OCI-M2 (cell line): ENCODE measurements around the gene STX1A.

Source experiments
- DNase-seq: peaks from one replicate; lab custom pipeline; 2025; ENCODE audit not compliant: unreplicated experiment; lab: John Stamatoyannopoulos, UW

Gene STX1A

DNA sequence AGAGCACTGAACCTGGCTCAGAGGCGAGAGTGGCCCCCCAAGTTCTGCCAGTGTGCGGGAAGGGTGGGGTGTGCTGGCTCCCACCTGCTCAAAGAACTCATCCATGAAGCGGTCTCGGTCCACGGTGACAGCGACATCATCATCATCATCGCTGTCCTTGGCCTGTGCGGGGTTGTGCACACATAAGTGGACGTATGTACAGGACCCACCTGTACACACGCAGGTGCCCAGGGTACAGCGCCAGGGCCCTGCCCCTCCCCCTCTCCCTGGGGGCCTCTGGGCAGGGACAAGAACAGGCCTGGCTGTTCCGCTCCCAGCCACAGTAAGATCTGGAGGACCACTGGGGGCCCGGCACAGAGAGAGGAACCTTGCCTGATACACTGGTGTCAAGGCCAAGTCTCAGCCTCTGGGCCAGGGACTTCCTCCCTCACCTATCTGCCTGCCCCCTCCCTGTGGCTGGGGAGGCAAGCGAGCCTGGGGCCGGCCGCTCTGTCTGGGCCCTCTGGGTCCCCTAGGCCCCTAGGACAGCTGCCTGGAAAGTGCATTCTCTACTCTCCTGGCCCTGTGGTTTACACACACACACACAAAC lies 10.4 kb downstream of the STX1A start:
- DNase-seq, result no peak

DNA sequence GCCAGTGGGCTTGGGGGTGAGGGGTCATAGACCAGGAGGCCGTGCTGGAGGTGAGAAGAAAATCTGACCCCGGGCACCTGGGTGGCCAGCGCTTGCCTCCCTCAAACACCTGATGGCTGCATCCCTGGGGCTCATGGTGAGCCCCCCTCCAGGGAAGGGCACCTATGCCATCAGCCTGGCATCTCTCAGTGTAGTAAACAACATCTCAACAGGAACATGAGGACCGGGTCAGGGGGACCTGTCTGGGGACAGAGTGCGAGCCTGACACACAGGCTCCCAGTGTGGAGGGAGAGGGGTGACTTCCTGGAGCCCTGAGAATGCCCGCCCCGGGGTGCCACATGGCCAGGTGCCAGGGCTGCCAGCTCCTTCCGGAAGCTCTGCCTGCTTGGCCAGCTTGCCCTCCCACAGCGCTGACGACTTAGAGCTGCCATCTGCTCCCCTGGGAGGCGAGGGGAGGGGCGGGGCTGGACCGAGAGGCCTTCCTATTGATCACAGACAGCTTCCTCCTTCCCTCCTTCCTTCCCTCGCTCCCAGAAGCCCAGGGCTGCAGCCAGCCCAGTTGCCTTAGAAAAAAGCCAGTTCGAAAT lies 12.3 kb downstream of the STX1A start:
- DNase-seq, result no peak

DNA sequence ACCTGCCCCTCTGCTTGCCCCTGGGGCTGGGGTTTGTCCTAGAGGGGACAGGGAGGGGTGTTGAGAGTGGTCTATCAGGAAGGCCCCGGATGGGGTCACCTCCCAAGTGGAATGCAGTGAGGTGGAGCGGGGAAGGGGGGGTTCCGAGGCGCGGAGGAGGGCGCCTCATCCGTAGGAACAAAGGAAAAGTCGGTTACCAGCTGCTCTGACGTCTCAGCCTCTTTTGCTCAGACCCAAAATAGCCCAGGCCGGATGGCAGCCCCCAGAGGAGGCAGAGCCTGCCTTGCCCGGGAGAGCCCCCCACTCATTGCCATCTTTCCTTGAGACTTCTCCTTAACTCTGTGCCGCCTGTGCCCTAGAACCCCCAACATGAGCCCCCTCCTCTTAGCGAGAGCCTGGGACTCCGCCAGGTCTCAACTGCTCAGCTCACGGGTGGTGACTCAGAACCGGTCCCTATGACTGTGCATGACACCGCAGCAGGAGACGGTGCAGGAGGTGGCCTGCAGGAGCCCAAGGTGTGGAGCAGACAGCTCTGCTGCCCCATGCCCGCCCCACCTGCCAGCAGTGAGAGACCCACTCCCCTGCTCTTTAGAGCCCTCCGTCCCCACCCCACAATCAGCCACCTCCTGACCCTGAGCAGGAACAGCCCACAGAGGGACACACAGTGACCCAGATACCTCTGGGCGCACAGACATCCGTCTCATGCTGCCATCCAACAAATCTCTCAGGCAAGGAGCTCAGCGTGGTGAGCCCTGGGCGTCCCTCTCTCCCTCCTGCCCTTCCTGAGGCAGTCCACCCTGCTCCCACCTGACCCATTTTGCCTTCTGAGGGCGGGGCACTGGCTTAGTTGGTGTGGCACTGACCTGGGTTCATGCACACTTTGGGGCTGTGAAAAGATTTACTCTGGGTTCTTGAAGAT lies 13.1 kb downstream of the STX1A start:
- DNase-seq, result no peak

DNA sequence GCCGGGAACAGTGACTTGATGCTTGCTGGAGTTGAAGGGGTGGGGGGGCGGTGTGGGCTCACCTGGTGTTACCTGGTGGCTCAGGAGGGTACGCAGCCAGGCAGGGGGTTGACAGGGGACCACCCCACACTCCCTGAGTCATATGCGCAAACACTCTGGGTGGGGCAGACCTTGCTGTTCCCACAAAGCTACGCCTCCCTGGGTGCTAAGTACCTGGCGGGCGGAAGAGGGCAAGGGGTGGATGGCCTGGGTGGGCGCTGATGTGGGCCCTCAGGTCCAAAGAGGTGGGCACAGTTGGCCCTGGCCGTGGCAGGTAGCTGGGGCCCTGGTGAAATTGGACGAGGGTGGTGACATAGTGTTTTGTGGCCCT lies 13.9 kb downstream of the STX1A start:
- no peak for DNase-seq

DNA sequence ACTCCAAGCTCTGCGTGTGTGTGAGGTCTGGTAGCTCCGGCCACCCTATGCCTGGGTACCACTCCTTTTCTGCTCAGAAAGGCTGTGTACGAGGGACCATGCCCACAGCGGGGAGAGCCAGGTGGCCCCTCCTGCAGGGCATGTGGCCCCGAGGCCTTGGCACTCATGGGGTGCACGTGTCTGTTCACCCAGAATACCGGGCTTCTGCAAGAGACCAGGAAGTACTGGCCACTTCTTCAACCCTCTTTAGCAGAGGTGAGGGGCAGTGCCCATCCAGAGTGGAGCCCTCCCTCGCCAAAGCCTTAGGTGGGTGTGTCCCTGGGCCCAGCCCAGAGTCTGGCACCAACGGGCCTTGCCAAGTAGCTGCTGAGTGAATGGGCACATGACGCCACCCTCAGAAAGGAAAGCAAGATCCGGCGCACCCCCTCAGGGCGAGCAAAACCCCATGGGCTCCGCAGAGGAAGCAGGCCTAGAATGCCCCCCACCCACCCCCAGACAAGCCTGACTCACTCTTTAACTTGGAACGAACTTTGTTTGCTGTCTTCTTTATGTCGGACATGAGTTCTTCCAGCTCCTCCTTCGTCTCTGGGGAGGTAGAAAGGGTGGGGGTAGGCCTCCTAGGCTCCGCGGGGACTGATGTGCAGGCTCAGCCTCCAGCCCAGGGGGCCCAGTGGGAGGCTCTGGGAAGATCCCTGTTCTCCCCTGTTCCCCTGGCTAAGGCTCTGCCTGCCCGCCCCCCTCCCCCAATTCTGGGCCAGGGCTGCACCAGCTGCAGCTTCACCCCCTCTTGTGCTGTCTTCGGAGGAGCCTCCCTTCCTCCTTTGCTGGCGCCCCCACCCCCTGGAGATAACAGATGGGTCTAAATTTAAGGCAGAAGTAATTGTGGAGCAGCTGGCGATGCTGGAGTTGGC lies 14.6 kb downstream of the STX1A start:
- no peak for DNase-seq

DNA sequence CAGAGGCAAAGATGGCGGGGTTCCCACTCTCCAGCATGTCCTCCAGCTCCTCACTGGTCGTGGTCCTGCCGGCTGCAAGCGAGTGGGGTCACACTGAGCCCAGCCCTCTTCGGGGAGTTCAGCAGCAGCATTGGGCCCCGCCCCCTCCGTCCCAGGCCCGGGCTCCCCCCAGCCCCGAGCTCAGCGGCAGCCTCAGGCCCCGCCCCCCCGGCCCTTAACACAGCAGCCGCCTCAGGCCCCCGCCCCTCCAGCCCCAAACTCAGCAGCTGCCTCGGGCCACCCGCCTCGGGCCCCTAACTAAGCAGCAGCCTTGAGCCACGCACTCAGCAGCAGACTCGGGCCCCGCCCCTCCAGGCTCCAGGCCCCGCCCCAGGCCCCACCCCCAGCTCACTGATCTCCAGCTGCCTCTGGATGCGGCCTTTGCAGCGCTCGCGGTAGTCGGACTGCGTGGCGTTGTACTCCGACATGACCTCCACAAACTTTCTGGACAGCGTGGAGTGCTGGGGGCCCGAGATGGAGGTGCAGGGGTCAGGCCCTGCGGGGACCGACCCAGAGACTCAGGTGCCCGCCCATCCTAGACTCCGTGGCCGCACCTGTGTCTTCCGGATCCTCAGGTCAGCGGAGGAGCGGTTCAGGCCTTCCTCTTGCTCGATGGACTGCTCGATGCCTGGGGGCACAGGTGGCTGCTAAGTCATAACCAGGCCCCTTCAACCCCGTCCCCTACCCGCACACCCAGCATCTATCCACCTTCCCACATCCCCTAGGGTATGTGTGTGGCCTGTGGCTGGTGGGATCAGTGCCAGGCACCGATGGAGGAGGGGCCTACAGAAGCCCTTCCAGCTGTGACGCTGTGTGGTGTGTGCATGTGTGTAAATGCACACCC lies 15.5 kb downstream of the STX1A start:
- no peak for DNase-seq

DNA sequence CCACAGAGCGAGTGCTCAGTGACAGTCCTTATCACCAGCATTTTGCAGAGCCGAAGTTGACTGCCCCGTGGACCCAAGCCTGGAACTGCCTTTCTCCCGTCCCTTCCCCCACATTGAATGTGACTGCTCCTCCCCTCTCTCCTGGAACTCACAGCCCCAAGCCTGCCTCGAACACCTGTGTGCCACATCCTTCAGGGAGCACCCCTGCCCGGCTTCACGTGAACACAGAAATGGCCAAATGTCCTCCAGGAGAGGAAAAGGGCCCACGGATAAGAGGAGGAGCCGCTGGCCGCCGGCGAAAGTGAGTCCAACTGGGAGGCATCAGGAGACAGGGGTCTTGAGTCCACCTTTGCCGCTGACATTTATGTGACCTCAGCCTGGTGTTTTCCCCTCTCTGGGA lies 16.2 kb downstream of the STX1A start:
- no peak for DNase-seq

DNA sequence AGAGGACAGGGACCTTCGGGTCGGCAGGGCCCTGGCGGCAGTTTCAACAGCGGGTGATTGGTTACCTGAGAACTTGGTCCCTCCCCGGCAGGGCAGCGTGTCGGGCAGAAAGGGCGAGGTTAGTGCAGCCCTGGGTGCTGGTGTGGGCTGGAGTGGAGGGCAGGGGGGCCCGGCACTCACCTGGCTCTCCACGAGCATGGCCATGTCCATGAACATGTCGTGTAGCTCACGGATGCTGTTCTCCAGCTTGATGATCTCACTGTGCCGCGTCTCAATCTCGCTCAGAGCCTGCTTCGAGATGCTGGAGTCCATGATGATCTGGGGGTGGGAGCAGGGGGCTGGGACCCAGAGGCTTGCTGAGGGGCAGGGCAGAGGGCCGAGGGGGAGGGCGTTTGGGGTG lies 16.8 kb downstream of the STX1A start:
- DNase-seq, result no peak

DNA sequence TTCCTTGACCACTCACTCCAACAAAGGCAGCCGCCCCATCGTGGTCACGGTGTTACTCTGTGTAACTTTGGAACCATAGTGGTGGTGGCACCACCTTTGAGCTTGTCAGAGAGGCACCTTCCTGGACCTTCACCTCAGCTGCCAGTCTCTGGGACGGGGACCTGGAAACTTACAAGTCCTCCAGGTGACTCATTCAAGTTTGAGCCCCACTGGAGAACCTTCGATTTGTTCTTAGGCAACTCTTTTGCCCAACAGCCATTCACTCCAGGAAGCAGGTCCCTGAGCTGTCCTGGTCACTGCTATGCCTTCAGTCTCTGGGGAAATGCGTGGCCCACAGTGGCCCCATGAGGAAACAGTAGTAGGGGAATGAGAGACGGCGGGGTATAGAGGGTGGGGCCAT lies 17.2 kb downstream of the STX1A start:
- DNase-seq, result no peak

DNA sequence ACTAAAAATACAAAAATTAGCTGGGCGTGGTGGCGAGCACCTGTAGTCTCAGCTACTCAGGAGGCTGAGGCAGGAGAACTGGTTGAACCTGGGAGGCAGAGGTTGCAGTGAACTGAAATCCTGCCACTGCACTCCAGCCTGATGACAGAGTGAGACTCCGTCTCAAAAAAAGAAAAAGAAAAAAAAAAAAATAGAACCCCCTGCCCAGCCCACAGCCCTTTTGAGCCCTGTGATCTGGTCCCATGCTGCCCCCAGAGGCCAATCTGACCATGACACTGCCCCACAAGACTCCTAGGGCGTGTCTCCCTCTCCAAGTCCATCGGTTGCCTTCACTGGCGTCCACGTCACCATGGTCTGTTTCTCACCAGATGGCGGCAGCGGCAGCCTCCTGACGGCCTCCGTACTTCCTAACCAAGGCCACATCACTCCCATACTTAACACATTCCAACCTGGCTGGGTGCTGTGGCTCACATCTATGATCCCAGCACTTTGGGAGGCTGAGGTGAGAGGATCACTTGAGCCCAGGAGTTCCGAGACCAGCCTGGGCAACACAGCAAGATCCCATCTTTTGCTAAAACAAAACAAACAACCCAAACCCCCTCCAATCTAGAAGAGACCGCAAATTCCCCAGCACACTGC lies 18.0 kb downstream of the STX1A start:
- DNase-seq, result no peak

DNA sequence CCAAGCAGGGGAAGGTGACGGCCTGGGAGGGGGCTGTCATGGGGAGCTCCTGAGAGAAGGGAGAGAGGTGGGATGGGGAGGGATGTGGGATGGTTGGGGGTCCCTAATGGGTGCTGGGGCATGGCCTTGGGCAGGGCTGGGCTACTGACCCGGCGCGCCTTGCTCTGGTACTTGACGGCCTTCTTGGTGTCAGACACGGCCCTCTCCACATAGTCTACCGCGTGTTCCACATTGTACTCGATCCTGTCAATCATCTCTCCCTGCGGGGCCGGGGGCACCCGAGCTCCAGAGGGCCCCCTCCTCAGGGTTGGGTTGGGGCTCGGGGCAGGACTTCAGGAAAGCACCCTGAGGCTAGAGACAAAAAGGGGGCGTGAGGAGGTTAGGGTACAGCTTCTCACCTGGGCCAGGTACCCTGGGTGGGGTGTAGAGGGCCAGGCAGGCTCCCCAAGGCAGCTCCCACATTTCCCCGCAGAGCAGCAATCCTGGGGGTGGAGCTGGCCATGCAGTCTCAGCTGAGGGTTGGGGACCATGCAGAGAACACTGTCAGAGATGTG lies 18.8 kb downstream of the STX1A start:
- no peak for DNase-seq

DNA sequence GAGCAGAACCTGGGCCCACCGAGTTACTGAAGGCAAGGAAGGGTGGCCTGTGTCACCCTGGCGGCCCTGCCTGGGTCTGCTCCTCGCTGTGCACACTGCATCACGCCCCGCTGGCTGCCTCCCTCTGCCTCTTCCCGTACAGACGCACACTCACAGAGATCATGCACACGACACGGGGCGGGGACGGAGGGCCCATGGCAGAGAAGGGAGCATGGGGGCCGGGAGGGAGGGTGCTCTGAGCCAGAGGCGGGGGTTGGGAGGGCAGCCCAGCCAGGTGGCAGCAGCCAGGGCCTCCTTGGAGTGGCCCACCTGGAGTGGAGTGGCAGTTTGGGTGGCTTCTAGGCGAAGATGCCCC lies 19.4 kb downstream of the STX1A start:
- no peak for DNase-seq

DNA sequence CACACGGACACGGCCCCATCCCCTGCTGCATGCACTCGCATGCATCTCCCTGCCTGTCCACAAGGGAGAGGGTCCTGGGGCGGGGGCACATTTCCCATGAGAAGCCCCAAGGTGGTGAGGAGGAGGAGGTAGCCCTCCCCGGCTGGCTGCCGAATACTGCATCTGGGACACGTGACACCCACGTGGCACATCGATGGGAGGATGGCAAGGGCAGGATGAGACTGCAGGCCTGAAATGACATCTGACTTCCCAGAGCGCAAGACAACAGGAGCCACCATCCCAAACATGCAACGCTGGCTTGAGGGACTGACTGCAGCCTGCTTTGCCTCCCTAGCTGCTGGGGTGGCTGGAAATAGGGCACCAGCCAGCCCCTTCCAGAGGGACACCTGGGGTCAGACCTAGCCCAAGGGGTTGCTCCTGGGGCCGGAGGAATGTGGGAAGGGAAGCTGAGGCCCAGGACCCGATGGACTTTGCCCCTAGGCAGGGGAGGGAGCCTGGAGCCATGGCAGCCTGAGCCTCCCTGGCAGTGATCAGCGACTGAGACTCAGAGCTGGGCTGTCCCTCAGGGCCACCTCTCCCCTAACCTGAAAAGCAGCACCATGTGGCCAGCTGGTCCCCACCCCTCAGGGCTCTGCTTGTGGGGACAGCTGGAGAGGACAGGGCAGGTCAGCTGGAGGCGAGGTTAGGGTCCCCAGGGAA lies 19.9 kb downstream of the STX1A start:
- DNase-seq, result no peak

DNA sequence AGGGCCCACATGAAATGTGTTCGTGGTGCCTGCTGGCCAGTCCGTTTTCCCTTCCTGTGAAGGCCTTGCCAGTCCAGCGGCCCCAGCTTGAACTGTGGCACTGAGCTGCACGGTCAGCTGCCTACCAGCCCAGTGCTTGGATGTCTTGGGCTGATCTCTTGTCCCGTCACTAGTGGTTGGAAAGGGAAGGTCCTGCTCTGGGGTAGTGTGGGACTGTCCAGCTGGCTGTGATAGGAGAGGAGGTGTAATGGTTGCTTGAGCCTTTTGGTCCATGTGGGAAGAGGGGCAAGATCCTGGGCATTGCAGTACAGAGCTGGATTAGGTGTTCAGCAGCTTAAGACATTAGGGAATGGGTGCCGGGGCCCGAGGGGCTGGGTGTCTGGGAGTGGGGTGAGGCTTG lies 21.1 kb downstream of the STX1A start:
- DNase-seq, result no peak

DNA sequence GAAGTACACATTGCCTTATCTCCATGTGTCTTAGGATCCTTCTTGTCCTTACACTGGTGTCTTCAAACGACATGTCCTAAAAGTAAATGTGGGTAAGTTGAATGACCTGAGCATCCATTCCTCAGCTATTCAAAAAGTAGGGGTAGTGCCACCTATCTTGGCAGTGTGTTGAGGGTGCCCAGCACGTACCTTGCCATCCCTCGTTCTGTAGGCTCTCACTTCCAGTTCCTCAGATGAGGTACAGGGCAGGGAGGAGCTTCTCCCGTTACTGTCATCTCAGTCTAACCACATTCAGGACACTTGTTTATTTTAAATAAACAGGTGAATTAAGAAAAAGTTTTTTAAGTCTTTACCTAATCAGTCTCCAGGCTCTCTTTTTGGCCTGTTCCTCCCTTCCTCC lies 23.1 kb downstream of the STX1A start:
- no peak for DNase-seq

DNA sequence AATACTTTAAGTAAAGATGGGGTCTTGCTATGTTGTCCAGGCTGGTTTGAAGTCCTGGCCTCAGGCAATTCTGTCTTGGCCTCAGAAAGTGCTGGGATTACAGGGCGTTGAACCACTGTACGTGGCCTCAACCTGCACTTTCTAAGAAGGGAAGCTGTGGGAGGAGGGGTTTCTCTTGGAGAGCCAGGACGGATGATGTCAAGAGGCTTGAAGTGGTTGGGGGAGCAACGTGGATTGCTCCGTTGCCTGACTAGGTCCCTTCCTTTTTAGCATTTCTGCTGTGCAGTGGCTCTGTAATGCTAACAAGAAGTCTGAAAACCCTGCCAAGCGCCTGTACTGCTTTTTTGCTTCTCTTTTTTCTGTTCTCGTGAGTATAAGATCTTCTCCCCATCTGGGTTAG lies 28.8 kb downstream of the STX1A start:
- DNase-seq, result no peak

DNA sequence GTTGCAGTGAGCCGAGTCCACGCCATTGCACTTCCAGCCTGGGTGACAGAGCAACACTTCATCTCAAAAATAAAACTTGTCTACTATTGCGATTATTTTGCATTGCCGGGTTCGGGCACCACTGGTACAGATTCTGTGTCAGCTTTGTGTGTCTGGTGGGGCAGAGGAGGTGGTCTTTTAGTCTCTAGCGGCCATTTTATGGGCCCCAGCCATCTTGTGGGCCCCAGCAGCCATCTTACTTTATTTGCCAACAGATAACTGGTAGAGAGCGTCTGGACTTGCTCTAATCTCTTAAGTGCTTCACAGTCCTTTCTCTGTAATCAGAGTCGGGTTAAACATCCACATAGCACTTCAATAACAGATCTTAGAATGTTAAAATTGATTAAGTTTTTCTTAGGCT lies 31.2 kb downstream of the STX1A start:
- DNase-seq, result no peak

DNA sequence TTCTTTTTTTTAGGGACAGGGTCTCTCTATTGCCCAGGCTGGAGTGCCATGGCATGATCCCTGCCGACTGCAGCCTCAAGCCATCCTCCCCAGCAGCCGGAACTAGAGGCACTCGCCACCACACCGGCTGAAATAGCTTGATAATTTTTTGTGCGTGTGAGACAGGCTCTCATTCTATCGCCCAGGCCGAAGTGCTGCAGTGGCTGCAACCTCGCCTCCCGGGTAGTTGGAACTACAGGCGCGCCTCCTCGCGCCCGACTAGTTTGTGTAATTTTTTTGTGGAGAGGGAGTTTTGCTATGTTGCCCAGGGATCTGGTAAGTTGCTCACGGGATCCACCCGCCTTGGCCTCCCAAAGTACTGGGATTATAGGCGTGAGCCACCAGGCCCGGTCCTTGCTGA lies 34.2 kb downstream of the STX1A start:
- no peak for DNase-seq
